Liver (tissue), 3 donors: Measurements from ENCODE around the gene ACOT13.
"Not testable (repeated sequence)": the region's sequence is repeated elsewhere in the genome, so short reads cannot be mapped to it uniquely, and the experiment has no call there.

Experiments
- RAD21 ChIP-seq, 2 donors: IDR thresholded peaks; 2 replicates each; pipeline ENCODE4 v1.6.1; 2016; ENCODE audit warnings: antibody characterized with exemption in 2 of 2, mild to moderate bottlenecking in 2 of 2
- RXRA ChIP-seq, 2 donors: IDR thresholded peaks; 2 replicates each; pipeline ENCODE4 v1.6.1; 2017 to 2018; ENCODE audit warnings: antibody characterized with exemption in 2 of 2, mild to moderate bottlenecking in 1 of 2
- TF ChIP-seq, protein P1 (sequence below): fragments of 150-350 bp; IDR thresholded peaks from 2 replicates; pipeline ENCODE4 v1.5.1; 2017; ENCODE audit warnings: improper control_type of control experiment, low read depth, low read length; ENCODE audit not compliant: missing input control
- TF ChIP-seq, protein P2 (sequence below): IDR thresholded peaks from 2 replicates; pipeline ENCODE4 v1.6.1; 2016; ENCODE audit warnings: antibody characterized with exemption
- TF ChIP-seq, protein P3 (sequence below): IDR thresholded peaks from 2 replicates; pipeline ENCODE4 v1.6.1; 2016; ENCODE audit warnings: antibody characterized with exemption, mild to moderate bottlenecking
- donor health status: healthy.
- donor health status: healthy.

DNA sequence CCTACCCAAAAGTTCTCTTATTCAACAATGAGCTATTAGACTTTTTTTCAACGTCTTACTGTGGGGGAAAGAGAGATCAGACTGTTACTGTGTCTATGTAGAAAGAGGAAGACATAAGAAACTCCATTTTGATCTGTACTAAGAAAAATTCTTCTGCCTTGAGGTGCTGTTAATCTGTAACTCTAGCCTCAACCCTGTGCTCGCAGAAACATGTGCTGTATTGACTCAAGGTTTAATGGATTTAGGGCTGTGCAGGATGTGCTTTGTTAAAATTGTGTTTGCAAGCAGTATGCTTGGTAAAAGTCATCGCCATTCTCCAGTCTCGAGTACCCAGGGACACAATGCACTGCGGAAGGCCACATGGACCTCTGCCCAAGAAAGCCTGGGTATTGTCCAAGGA, 5.1 kb upstream of the ACOT13 start:
- not testable (repeated sequence) for TF ChIP-seq RAD21, RXRA (IDR thresholded peaks at IDR 0.05)
- TF ChIP-seq, protein P1, sequence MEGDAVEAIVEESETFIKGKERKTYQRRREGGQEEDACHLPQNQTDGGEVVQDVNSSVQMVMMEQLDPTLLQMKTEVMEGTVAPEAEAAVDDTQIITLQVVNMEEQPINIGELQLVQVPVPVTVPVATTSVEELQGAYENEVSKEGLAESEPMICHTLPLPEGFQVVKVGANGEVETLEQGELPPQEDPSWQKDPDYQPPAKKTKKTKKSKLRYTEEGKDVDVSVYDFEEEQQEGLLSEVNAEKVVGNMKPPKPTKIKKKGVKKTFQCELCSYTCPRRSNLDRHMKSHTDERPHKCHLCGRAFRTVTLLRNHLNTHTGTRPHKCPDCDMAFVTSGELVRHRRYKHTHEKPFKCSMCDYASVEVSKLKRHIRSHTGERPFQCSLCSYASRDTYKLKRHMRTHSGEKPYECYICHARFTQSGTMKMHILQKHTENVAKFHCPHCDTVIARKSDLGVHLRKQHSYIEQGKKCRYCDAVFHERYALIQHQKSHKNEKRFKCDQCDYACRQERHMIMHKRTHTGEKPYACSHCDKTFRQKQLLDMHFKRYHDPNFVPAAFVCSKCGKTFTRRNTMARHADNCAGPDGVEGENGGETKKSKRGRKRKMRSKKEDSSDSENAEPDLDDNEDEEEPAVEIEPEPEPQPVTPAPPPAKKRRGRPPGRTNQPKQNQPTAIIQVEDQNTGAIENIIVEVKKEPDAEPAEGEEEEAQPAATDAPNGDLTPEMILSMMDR, result not testable (repeated sequence)
- TF ChIP-seq, protein P2, sequence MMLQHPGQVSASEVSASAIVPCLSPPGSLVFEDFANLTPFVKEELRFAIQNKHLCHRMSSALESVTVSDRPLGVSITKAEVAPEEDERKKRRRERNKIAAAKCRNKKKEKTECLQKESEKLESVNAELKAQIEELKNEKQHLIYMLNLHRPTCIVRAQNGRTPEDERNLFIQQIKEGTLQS, result not testable (repeated sequence)
- TF ChIP-seq, protein P3, sequence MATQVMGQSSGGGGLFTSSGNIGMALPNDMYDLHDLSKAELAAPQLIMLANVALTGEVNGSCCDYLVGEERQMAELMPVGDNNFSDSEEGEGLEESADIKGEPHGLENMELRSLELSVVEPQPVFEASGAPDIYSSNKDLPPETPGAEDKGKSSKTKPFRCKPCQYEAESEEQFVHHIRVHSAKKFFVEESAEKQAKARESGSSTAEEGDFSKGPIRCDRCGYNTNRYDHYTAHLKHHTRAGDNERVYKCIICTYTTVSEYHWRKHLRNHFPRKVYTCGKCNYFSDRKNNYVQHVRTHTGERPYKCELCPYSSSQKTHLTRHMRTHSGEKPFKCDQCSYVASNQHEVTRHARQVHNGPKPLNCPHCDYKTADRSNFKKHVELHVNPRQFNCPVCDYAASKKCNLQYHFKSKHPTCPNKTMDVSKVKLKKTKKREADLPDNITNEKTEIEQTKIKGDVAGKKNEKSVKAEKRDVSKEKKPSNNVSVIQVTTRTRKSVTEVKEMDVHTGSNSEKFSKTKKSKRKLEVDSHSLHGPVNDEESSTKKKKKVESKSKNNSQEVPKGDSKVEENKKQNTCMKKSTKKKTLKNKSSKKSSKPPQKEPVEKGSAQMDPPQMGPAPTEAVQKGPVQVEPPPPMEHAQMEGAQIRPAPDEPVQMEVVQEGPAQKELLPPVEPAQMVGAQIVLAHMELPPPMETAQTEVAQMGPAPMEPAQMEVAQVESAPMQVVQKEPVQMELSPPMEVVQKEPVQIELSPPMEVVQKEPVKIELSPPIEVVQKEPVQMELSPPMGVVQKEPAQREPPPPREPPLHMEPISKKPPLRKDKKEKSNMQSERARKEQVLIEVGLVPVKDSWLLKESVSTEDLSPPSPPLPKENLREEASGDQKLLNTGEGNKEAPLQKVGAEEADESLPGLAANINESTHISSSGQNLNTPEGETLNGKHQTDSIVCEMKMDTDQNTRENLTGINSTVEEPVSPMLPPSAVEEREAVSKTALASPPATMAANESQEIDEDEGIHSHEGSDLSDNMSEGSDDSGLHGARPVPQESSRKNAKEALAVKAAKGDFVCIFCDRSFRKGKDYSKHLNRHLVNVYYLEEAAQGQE, result not testable (repeated sequence)
